Ureter (tissue), 1 donor: ENCODE data around the gene FAM234B. TPM values are rescaled to one million over a fixed set of nuclear protein-coding genes. Genes with fewer than 3 reads are reported as not detected.

ENCODE experiments used
- DNase-seq: peaks from one replicate; pipeline ENCODE4 v3.0.0-alpha.2; 2020; ENCODE audit warnings: low spot score
- total RNA-seq: library from RNA; stranded (reverse); gene quantifications from one replicate; pipeline ENCODE4 v1.2.4, GENCODE V29; 2023
- donor health status: DM: yes; HTN: yes; CAD: no.

FAM234B gene
- total RNA-seq, 1 donor from 2014 or later, result 24.9 TPM

DNA sequence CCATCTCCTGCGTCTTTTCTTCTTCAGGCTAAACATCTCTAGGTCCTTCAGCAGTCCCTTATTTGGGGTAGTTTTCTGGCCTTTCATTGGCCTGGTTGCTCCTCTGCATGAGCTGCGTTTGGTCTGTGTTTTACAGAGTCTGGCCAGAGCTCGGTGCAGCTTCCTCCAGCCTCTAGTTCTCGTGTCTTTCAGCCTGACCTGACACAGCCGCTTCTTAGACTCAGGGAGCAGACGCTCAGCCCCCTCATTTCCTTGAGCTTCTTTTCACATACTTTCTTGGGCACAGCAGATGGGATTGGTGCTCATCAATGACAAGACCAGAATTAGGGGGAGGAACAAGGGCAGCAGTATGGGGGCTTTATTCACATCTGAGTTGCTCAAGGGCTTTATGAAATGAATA is 72.8 kb downstream of the FAM234B start:
- DNase-seq, result no peak

DNA sequence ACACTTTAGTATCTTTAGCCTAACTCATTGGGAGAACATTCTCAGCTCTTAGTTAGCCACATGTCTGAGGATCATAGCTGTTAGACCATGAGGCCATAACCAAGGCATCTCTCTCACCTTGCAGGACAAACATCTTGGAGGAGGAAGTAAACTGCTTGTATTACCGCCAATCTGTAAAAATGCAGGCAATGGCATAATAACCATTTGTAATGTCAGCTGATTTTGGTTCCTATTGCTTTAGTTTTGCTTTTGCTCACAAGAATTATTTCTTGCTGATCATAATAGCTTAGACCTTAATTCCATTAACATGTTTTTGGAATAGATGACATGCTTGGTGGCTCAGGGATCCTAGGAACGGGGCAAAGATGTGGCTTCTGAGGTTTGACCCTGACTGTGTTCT is 75.6 kb downstream of the FAM234B start:
- DNase-seq, result no peak

DNA sequence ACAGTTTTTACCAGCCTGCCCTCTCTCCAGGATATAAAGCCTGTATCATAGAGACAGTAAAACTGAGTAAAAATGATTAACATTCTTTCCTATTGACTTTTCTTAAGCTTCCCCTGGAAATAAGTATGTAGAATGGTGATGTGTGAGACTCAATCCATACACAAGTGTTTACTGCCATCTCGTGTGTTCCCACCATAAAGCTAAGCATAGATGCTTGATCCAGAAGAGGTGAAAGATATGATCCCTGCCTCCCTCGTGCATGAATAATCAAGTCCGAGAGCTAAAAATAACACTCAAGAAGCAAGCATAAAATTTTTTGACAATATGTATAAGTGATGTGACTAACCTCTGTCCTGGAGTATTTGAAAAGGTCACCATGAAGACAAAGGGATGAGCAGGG is 76.2 kb downstream of the FAM234B start:
- no peak for DNase-seq

DNA sequence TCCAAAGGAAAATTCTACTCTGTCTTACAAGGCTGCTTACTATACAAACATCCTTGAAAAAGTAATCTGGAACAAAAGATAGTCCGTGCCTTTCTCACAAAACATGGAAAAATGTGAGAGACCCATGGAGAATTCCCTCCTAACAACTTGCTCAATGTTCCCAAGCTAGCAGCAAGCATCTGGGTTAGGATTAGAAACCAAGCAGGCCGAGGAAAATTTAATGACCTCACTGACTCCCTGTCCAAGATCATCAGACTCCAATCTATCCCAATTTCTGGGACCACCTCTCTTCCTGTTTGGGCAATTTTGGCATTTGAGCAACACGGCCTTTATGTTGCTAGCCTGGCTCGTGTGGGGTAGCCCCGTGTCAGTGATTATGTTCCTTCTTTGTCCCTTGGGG is 77.4 kb downstream of the FAM234B start:
- no peak for DNase-seq

- DNase-seq, result no peak
Observed at GRCh38 chr12:13124656-13125505, 80.7 kb downstream of the FAM234B start.

DNA sequence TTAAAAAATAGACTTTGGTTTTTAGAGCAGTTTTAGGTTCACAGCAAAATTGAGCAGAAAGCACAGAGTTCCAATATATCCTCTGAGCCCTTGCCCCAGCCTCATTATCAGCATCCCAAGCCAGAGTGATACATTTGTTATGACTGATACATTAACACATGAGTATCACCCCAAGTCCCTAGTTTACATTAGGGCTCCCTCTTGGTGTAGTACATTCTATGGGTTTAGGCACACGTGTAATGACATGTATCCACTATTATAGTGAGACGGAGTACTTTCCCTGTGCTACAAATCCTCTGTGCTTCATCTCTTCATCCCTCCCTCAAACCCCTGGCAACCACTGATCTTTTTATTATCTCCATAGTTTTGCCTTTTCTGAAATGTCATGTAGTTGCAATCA is 81.8 kb downstream of the FAM234B start:
- no peak for DNase-seq

DNA sequence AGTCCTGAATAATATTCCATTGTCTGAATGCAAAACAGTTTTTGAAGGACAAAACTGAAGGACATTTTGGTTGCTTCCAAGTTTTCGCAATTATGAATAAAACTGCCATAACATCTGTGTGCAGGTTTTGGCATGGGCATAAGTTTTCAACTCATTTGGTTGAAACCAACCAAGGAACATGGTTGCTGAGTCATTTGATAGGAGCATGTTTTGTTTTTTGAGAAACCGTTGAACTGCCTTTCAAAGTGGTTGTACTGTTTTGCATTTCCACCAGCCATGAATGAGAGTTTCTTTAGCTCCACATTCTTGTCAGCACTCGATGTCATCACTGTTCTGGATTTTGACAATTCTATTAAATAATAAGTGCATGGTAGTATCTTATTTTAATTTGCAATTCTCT is 82.3 kb downstream of the FAM234B start:
- DNase-seq, result no peak

DNA sequence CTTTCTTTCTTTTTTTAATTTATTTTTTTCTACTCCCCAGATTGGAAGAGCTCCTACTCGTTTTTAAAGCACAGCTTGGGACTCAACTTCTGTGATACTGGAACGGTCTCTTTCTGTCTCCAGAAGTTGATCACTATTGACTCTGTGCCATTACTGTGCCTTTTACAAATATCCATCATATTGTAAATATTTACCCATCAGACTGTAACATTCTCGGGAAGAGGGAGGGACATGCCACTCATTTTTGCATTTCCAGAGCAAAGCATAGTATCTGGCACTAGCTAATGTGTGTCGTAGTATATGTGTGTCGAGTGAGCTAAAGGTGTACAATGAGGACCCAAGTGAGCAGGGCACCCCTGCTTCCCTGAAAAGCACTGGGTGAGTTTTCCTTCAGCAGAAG is 83.3 kb downstream of the FAM234B start:
- no peak for DNase-seq

DNA sequence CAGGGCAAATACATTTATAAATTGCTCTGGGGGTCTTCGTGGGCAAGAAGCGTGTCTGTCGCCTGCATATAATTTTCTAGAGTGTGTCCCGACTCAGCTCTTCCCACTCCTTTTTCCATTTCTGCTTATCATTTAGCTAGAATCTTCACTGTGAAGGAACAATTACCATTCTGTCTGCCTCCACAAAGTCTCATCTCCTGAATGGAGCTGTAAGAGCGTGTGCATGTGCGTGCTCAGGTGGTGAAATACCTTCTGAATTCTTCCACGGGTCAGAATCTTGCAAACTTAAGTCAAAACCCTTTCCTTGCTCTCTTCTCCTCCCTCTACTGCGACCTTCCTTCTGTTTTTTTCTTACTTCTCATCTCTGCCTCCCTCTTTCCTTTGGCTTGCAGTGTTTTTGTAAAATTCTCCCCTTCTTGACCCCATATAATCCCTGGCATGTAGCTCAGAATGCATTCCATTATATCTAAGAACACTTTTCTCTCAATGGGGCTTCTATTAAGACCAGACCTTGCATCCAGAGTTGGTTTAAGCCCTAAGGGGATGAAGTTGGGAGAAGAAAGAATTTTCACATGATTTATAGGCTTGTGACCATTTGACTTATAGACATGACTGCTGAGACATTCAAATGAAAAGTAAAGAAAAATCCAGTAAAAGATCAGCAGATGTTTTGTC is 84.2 kb downstream of the FAM234B start:
- DNase-seq, result no peak

GRCh38 chr12:13130981-13131380 is 86.8 kb downstream of the FAM234B start:
- DNase-seq, result no peak

Other genes starting within 250 kb of the FAM234B start
- gene DDX47, start 231.0 kb upstream of the FAM234B start, total RNA-seq, result 79.7 TPM
- 26.2 TPM for gene GPRC5A, start 152.8 kb upstream of the FAM234B start, total RNA-seq
- gene GPRC5D, start 92.2 kb upstream of the FAM234B start, total RNA-seq, result 0.47 TPM
- 57.7 TPM for gene HEBP1, start 44.1 kb upstream of the FAM234B start, total RNA-seq
- gene GSG1, start 59.3 kb downstream of the FAM234B start, total RNA-seq, result not detected
- gene EMP1, start 152.3 kb downstream of the FAM234B start, total RNA-seq, result 193 TPM